Measurements from ENCODE around the gene CHSY3.

GRCh38 chr5:129906177-129906887 lies 2.1 kb downstream of the CHSY3 start:
- TF ChIP-seq SUZ12 (IDR thresholded peaks at IDR 0.05; ENCODE audit: extremely low read depth, insufficient read depth, insufficient read length) (no peak), ZNF274 (IDR thresholded peaks at IDR 0.05; ENCODE audit: low read depth, low read length) (no peak)

Measured in NT2/D1 (cell line).